K562 treated with DMSO at 1 percent for 12 hours (cell line): ENCODE measurements around the gene CNST. TPM values are rescaled to one million over a fixed set of nuclear protein-coding genes. Genes with fewer than 3 reads are reported as not detected.

ENCODE experiments used
- total RNA-seq: library from RNA; unstranded; fragments of 300-600 nt; gene quantifications from 2 replicates; pipeline ENCODE4 v1.2.3, GENCODE V29; 2022; ENCODE audit not compliant: insufficient read depth

The CNST gene
- 5.8 and 24.7 TPM in 2 replicates for total RNA-seq

GRCh38 chr1:246566128-246566812, at the start of gene CNST, which contains the start of gene TFB2M:
CNST (plus strand) TSS chr1:246566456; CDS start chr1:246591563, 25,107 bp downstream.
TFB2M (minus strand) TSS chr1:246566261; CDS start chr1:246566138, 123 bp downstream.

Other genes with a start within 250 kb of the CNST start
- 116 and 144 TPM in 2 replicates for gene SMYD3, start 59.2 kb upstream of the CNST start, total RNA-seq
- gene TFB2M, start 195 bp upstream of the CNST start, total RNA-seq = 13.3 and 14.1 TPM in 2 replicates
- gene SCCPDH, start 158.0 kb downstream of the CNST start, total RNA-seq = 26.9 and 35.7 TPM in 2 replicates